ENCODE results near the gene CD7.

The CD7 gene

DNA sequence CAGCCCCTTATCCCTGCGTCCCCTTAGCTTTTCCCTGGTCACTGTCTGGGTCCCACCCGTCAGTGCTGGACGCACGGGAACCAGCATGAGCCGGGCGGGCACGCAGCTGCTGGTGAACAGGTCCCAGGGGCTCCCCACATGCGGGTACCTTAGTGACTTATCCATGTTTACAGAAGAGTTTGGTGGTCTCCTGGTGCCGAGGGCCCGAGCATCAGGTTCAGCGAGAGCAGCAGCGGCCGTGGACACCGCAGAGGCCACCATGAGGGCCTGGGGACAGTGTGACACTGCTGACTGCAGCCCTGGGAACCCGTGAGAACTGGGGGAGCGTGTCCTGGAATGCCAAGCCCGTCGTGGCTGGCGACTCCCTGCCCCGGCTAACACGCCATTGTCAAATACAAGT, 6.5 kb downstream of the CD7 start:
- H3K9ac ChIP-seq (ENCODE audit: low read length) = no peak overlapping the region
- TF ChIP-seq CTCF (IDR thresholded peaks at IDR 0.05; ENCODE audit: insufficient read depth, low read length, poor library complexity, severe bottlenecking) (no peak), EZH2phosphoT487 (conservative IDR thresholded peaks at IDR 0.05; ENCODE audit: low read length) (no peak)
- H3F3A ChIP-seq (ENCODE audit: insufficient read depth) = no peaks in the 10 kb centered on the region
- no peak overlapping the region for H2AFZ ChIP-seq (ENCODE audit: low read depth, low read length, severe bottlenecking)
- H3K27ac ChIP-seq (ENCODE audit: low read depth, low read length) = no peak overlapping the region
- H3K27me3 ChIP-seq (ENCODE audit: low read length) = no peaks in the 10 kb centered on the region
- no peak overlapping the region for H3K4me3 ChIP-seq (ENCODE audit: insufficient read depth, low read length, poor library complexity, severe bottlenecking)
- H3K4me2 ChIP-seq (ENCODE audit: low read depth, low read length, poor library complexity, severe bottlenecking) = no peak overlapping the region
- H3K79me2 ChIP-seq (ENCODE audit: insufficient read depth, low read length) = no peaks in the 10 kb centered on the region
- H3K9me3 ChIP-seq (ENCODE audit: insufficient read depth, low read length) = no peaks in the 10 kb centered on the region
- H3K9me2 ChIP-seq (replicated peaks; ENCODE audit: insufficient read depth, low read length) = no peaks in the 10 kb centered on the region
- H3K36me3 ChIP-seq (ENCODE audit: low read length) = no peaks in the 10 kb centered on the region
- H4K20me1 ChIP-seq (ENCODE audit: low read depth, low read length) = no peaks in the 10 kb centered on the region

DNA sequence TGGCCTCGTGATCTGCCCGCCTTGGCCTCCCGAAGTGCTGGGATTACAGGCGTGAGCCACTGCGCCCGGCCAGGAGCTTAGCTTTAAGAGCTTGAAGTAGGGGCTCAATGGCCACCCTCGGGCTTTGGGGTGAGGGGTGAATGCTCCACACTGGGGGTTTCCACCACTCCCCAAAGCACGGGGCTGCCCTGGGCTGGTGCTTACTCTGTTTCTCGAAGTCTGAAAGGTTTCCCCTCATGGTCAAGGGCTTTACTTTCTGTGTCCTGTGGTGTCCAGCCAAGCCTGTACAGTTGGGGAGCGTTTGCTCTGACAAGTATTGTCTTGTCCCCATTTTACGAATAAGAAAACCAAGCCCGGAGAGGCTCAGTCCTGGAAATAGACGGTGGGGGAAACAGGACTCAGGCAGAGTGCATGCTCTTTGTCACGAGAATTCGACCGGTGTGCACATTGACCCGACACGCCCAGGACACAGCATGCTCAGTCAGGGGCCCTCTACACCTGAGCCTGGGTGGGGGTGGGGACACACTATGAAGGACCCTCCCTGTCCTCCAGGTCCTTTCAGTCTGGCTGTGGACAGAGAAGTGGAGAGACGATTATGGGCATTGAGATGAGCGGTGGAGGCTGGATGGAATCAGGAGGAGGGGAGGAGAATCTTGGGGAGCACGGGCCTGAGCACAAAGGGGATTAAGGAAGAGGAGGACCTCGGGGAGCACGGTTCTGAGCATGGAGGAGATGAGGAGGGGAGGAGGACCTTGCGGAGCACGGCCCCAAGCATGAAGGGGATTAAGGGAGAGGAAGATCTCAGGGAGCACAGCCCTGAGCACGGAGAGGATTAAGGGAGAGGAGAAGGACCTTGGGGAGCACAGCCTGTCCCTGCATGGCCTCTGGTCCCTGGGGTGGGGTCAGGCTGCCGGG, 7.5 kb downstream of the CD7 start:
- Histone ChIP-seq H3K27me3 (ENCODE audit: low read length) (no peaks in the 10 kb centered on the region), H3K4me3 (ENCODE audit: insufficient read depth, low read length, poor library complexity, severe bottlenecking) (no peak overlapping the region), H4K20me1 (ENCODE audit: low read depth, low read length) (no peaks in the 10 kb centered on the region), H3K36me3 (ENCODE audit: low read length) (no peaks in the 10 kb centered on the region), H2AFZ (ENCODE audit: low read depth, low read length, severe bottlenecking) (no peak overlapping the region), H3K4me2 (ENCODE audit: low read depth, low read length, poor library complexity, severe bottlenecking) (no peak overlapping the region), H3K79me2 (ENCODE audit: insufficient read depth, low read length) (no peaks in the 10 kb centered on the region), H3K9me3 (ENCODE audit: insufficient read depth, low read length) (no peaks in the 10 kb centered on the region), H3F3A (ENCODE audit: insufficient read depth) (no peaks in the 10 kb centered on the region), H3K27ac (ENCODE audit: low read depth, low read length) (no peak overlapping the region), H3K9me2 (replicated peaks; ENCODE audit: insufficient read depth, low read length) (no peaks in the 10 kb centered on the region), H3K9ac (ENCODE audit: low read length) (no peak overlapping the region)
- TF ChIP-seq CTCF (IDR thresholded peaks at IDR 0.05; ENCODE audit: insufficient read depth, low read length, poor library complexity, severe bottlenecking) (no peak), EZH2phosphoT487 (conservative IDR thresholded peaks at IDR 0.05; ENCODE audit: low read length) (no peak)

DNA sequence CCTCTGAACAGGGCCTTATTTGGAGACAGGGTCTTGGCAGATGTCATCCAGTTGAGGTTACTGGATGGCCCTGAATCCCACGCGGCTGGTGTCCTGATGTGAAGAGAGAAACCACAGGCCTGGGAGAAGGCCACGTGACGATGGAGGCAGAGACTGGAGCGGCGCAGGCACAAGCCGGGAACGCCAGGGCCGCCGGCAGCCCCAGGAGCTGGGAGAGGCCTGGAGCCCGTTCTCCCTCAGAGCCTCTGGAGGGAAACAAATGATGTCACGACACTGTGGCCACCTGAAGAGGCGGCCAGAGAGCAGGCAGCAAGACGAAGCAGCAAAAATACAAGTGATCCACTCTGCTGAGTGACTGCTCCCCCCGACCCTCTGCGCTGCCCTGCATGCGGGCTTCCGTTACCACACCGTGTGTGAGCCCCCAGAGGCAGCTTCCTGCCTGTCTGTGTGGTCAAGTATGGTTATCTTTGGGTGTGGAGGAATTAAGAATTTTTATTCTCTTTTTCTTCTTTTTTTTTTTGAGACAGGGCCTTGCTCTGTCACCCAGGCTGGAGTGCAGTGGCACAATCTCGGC, 11.6 kb downstream of the CD7 start:
- no peak overlapping the region for H3K4me3 ChIP-seq (ENCODE audit: insufficient read depth, low read length, poor library complexity, severe bottlenecking)
- H3K27ac ChIP-seq (ENCODE audit: low read depth, low read length) = no peak overlapping the region
- no peaks in the 10 kb centered on the region for H3K36me3 ChIP-seq (ENCODE audit: low read length)
- no peak overlapping the region for H3K9ac ChIP-seq (ENCODE audit: low read length)
- no peak overlapping the region for H2AFZ ChIP-seq (ENCODE audit: low read depth, low read length, severe bottlenecking)
- H3F3A ChIP-seq (ENCODE audit: insufficient read depth) = no peaks in the 10 kb centered on the region
- H3K9me2 ChIP-seq (replicated peaks; ENCODE audit: insufficient read depth, low read length) = no peaks in the 10 kb centered on the region
- TF ChIP-seq EZH2phosphoT487 (conservative IDR thresholded peaks at IDR 0.05; ENCODE audit: low read length) = no peak
- no peak for TF ChIP-seq CTCF (IDR thresholded peaks at IDR 0.05; ENCODE audit: insufficient read depth, low read length, poor library complexity, severe bottlenecking)
- H3K4me2 ChIP-seq (ENCODE audit: low read depth, low read length, poor library complexity, severe bottlenecking) = no peak overlapping the region
- H3K27me3 ChIP-seq (ENCODE audit: low read length) = no peaks in the 10 kb centered on the region
- H3K9me3 ChIP-seq (ENCODE audit: insufficient read depth, low read length) = no peaks in the 10 kb centered on the region
- H3K79me2 ChIP-seq (ENCODE audit: insufficient read depth, low read length) = no peaks in the 10 kb centered on the region
- H4K20me1 ChIP-seq (ENCODE audit: low read depth, low read length) = no peaks in the 10 kb centered on the region

Measured in SU-DHL-6 (cell line).